NCI-H2029 treated with DMSO at 0.1 percent for 48 hours (cell line): ENCODE data around the gene ATP11A.
A peak's percentile ranks its signal among the peaks of the same experiment; 100 is the strongest.
"Not testable (repeated sequence)": the region's sequence is repeated elsewhere in the genome, so short reads cannot be mapped to it uniquely, and the experiment has no call there.

ENCODE experiments used
- DNase-seq: peaks from one replicate; lab custom pipeline; 2025; lab: John Stamatoyannopoulos, UW

ATP11A gene

GRCh38 chr13:112692586-112692985, 2.7 kb downstream of the ATP11A start:
- no peak for DNase-seq

GRCh38 chr13:112693831-112694497, 4.1 kb downstream of the ATP11A start:
- peak; percentile 61 for DNase-seq

GRCh38 chr13:112695121-112695520, 5.3 kb downstream of the ATP11A start:
- DNase-seq: no peak

- DNase-seq: no peak
These were observed 6.4 kb downstream of the ATP11A start for GRCh38 chr13:112696001-112696868.

GRCh38 chr13:112696869-112697465, 7.1 kb downstream of the ATP11A start:
- DNase-seq: no peak

- no peak for DNase-seq
These were observed 8.2 kb downstream of the ATP11A start for GRCh38 chr13:112697756-112698655.

GRCh38 chr13:112699322-112699918, 9.6 kb downstream of the ATP11A start:
- DNase-seq: no peak

- DNase-seq: no peak
These were observed 10.6 kb downstream of the ATP11A start for GRCh38 chr13:112700291-112701060.

- DNase-seq: no peak
These were observed 12.6 kb downstream of the ATP11A start for GRCh38 chr13:112702341-112702985.

- no peak for DNase-seq
These were observed 13.1 kb downstream of the ATP11A start for GRCh38 chr13:112702986-112703379.

GRCh38 chr13:112703449-112704284, 13.8 kb downstream of the ATP11A start:
- DNase-seq: no peak

GRCh38 chr13:112704308-112705145, 14.7 kb downstream of the ATP11A start:
- no peak for DNase-seq

- DNase-seq: no peak
These were observed 15.4 kb downstream of the ATP11A start for GRCh38 chr13:112705286-112705685.

- DNase-seq: no peak
These were observed 16.3 kb downstream of the ATP11A start for GRCh38 chr13:112706171-112706570.

GRCh38 chr13:112708560-112709240, 18.9 kb downstream of the ATP11A start:
- no peak for DNase-seq

- DNase-seq: not testable (repeated sequence)
These were observed 19.5 kb downstream of the ATP11A start for GRCh38 chr13:112709316-112709715.
